Loucy (cell line): ENCODE measurements around the gene FCHSD2.

Source experiments
- H2AFZ ChIP-seq: fragments of 200-600 bp; sonication (generic); 2 replicates; pipeline ENCODE4 v1.6.0; 2016; ENCODE audit warnings: antibody characterized with exemption, mild to moderate bottlenecking, low read length, moderate library complexity
- H3F3A ChIP-seq: fragments of 200-600 bp; 2 replicates; pipeline ENCODE4 v1.6.0; 2016; ENCODE audit warnings: antibody characterized with exemption, low read depth, mild to moderate bottlenecking
- H3K27me3 ChIP-seq: fragments of 200-600 bp; sonication (generic); 2 replicates; pipeline ENCODE4 v1.6.1; 2014; ENCODE audit warnings: low read length, mild to moderate bottlenecking; ENCODE audit not compliant: insufficient read depth, poor library complexity, severe bottlenecking
- H3K36me3 ChIP-seq: fragments of 200-600 bp; sonication (generic); 2 replicates; pipeline ENCODE4 v1.6.1; 2016; ENCODE audit warnings: low read length; ENCODE audit not compliant: insufficient read depth
- H3K4me1 ChIP-seq: fragments of 200-600 bp; sonication (generic); 2 replicates; pipeline ENCODE4 v1.5.1; 2014; ENCODE audit warnings: low read length, mild to moderate bottlenecking; ENCODE audit not compliant: insufficient read depth, poor library complexity, severe bottlenecking
- H3K4me2 ChIP-seq: fragments of 200-600 bp; sonication (generic); 2 replicates; pipeline ENCODE4 v1.6.0; 2014; ENCODE audit warnings: antibody characterized with exemption, low read length, low read depth, mild to moderate bottlenecking; ENCODE audit not compliant: poor library complexity, severe bottlenecking
- H3K4me3 ChIP-seq: fragments of 200-600 bp; sonication (generic); 2 replicates; pipeline ENCODE4 v1.5.1; 2014; ENCODE audit warnings: low read length, mild to moderate bottlenecking, mixed read lengths; ENCODE audit not compliant: poor library complexity, severe bottlenecking
- H3K79me2 ChIP-seq: fragments of 200-600 bp; sonication (generic); 2 replicates; pipeline ENCODE4 v1.6.1; 2014; ENCODE audit warnings: low read length; ENCODE audit not compliant: insufficient read depth
- H3K9ac ChIP-seq: fragments of 200-600 bp; sonication (generic); 2 replicates; pipeline ENCODE4 v1.6.0; 2014; ENCODE audit warnings: mild to moderate bottlenecking, low read depth, low read length, moderate library complexity; ENCODE audit not compliant: poor library complexity, severe bottlenecking
- H3K9me2 ChIP-seq: fragments of 200-600 bp; sonication (generic); replicated peaks from 2 replicates; pipeline ENCODE4 v1.6.1; 2016; ENCODE audit warnings: low read depth, low read length, mixed read lengths
- H3K9me3 ChIP-seq: fragments of 200-600 bp; sonication (generic); 2 replicates; pipeline ENCODE4 v1.6.1; 2014; ENCODE audit warnings: mild to moderate bottlenecking, antibody characterized with exemption, low read length, low read depth; ENCODE audit not compliant: insufficient read depth
- H4K20me1 ChIP-seq: fragments of 200-600 bp; sonication (generic); 2 replicates; pipeline ENCODE4 v1.6.0; 2014; ENCODE audit warnings: antibody characterized with exemption, low read length, mild to moderate bottlenecking; ENCODE audit not compliant: insufficient read depth, poor library complexity, severe bottlenecking
- CTCF ChIP-seq: fragments of 200-600 bp; sonication (generic); conservative IDR thresholded peaks from 2 replicates; pipeline ENCODE4 v1.5.1; 2014; ENCODE audit warnings: mild to moderate bottlenecking, antibody characterized with exemption, low read length
- EZH2phosphoT487 ChIP-seq: fragments of 200-600 bp; IDR thresholded peaks from 2 replicates; pipeline ENCODE4 v1.6.1; 2018; ENCODE audit warnings: antibody characterized with exemption, mild to moderate bottlenecking, moderate library complexity, borderline replicate concordance

Gene FCHSD2

GRCh38 chr11:72864702-72865655 lies 277.1 kb downstream of the FCHSD2 start:
- peaks cover 3% of the 10 kb centered on the region for H3K4me1 ChIP-seq
- H3K9me2 ChIP-seq, result no peaks in the 10 kb centered on the region
- TF ChIP-seq CTCF (no peak), EZH2phosphoT487 (no peak)
- no peak overlapping the region for H2AFZ ChIP-seq
- no peaks in the 10 kb centered on the region; the same call in 1 of the 2 replicates for H3K79me2 ChIP-seq
- H3K9me3 ChIP-seq, result no peaks in the 10 kb centered on the region
- H3K27me3 ChIP-seq, result no peaks in the 10 kb centered on the region
- H3F3A ChIP-seq, result no peaks in the 10 kb centered on the region
- no peaks in the 10 kb centered on the region for H4K20me1 ChIP-seq
- no peak overlapping the region for H3K4me3 ChIP-seq
- peaks cover 73% of the 10 kb centered on the region; the same call in 1 of the 2 replicates for H3K36me3 ChIP-seq
- H3K9ac ChIP-seq, result no peak overlapping the region
- no peak overlapping the region for H3K4me2 ChIP-seq

- H3K4me1 ChIP-seq, result no peaks in the 10 kb centered on the region
- H3K9me3 ChIP-seq, result no peaks in the 10 kb centered on the region
- no peaks in the 10 kb centered on the region for H3K27me3 ChIP-seq
- H3K9me2 ChIP-seq, result no peaks in the 10 kb centered on the region
- H3K4me2 ChIP-seq, result no peak overlapping the region
- H3K79me2 ChIP-seq, result no peaks in the 10 kb centered on the region; the same call in 1 of the 2 replicates
- no peak overlapping the region for H2AFZ ChIP-seq
- no peaks in the 10 kb centered on the region for H3F3A ChIP-seq
- H4K20me1 ChIP-seq, result no peaks in the 10 kb centered on the region
- H3K4me3 ChIP-seq, result no peak overlapping the region
- TF ChIP-seq EZH2phosphoT487 (no peak), CTCF (no peak)
- H3K36me3 ChIP-seq, result peaks cover 77% of the 10 kb centered on the region; the same call in 1 of the 2 replicates
- no peak overlapping the region for H3K9ac ChIP-seq
Measured at GRCh38 chr11:72863916-72864315, 278.2 kb downstream of the FCHSD2 start.

- Histone ChIP-seq H3K4me3 (no peak overlapping the region), H3K36me3 (peaks cover 80% of the 10 kb centered on the region; the same call in 1 of the 2 replicates), H3K9ac (no peak overlapping the region), H4K20me1 (no peaks in the 10 kb centered on the region), H3K9me2 (no peaks in the 10 kb centered on the region), H3F3A (no peaks in the 10 kb centered on the region), H2AFZ (no peak overlapping the region), H3K9me3 (no peaks in the 10 kb centered on the region), H3K4me2 (no peak overlapping the region), H3K27me3 (no peaks in the 10 kb centered on the region), H3K79me2 (no peaks in the 10 kb centered on the region; the same call in 1 of the 2 replicates), H3K4me1 (no peaks in the 10 kb centered on the region)
- TF ChIP-seq EZH2phosphoT487 (no peak), CTCF (no peak)
Measured at GRCh38 chr11:72863091-72863490, 279.0 kb downstream of the FCHSD2 start.
